ENCODE results near the gene C1QTNF5.

C1QTNF5 gene

GRCh38 chr11:119317592-119318239 lies 23.0 kb downstream of the C1QTNF5 start:
- no peak for DNase-seq (ENCODE audit: low read depth)

DNA sequence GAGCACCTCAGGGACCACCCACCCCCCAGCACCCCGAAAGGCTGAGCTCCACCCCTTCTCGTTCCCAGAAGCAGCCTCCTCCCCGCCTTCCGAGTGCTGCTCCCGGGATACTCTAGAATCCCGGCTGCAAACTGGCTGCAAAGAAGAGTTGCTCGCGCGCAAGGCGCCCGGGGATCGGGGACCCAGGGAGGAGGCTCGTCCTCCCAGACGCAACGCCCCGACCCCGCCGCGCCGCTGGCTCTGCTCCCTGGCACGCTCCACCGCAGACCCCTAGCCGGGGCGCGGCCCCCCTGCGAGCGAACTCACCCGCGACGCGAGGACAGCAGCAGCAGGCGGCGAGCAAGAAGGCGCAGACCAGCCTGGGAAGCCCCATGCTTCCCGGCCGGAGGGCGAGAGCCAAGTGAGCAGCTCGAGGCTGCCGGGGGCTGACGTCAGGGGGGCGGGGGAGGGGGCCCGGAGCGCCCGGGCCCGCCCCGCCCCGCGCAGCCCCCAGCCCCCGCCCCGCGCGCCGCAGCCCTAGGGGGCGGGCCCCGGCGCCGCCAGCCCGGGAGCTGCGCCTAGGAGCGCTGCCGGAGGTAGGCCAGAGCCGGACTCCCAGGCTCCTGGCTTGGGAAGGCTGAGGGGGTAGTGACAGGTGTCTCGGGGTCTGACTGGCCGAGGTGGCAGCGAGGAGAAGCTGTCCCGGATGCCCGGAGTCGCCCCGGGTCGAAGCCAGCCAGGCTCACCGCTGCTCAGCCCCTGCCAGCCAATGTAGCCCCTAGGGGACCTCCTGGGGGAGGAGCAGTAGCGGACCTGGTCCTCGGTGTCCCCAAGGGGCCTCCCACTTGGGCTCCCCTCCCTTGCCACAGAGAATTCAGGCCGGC lies 23.7 kb downstream of the C1QTNF5 start, which contains the start of gene MCAM:
MCAM (minus strand) TSS at position 402 of the 863 bp plus-strand sequence; CDS start at position 373, 29 bp downstream.
- DNase-seq (ENCODE audit: low read depth), result no peak

- DNase-seq (ENCODE audit: low read depth), result no peak
Observed at GRCh38 chr11:119316016-119316728, 24.5 kb downstream of the C1QTNF5 start.

GRCh38 chr11:119315131-119316015 lies 25.3 kb downstream of the C1QTNF5 start:
- DNase-seq (ENCODE audit: low read depth), result peak; percentile 38

DNA sequence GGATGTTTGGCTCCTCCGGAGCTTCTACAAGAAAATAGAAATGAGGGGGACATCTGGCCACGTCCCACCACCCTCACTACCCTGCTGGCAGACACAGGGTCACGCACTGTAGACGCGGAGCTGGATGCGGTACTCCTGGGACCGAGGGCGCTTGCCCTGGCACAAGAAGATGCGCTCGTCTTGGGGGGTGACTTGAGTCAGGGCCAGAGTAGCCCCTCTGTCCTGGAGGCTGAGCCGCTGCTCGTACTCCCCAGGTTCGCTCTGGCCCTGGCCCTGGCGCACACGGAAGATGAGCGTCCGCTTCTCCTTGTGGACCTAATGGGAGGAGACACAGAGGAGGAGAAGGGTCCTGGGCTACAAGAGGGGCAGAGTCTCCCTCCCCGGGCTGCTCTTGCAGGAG lies 26.0 kb downstream of the C1QTNF5 start:
- DNase-seq (ENCODE audit: low read depth), result no peak

DNA sequence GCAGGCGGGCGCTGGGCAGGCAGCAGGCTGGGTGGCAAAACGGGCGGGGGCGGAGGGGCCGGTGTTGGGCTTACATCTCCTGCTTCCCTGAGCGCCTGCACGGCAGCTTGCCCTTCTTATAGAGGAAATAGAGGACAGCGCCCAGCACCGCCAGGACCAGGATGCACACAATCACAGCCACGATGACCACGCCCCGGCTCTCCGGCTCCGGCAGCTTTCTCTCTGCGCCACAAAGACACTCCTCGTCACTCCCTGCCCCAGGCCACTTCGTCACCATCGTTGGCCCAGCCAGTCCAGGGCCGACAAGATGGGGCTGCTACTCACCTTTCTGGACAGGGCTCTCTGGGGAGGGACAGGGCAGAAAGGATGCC lies 30.0 kb downstream of the C1QTNF5 start:
- no peak for DNase-seq (ENCODE audit: low read depth)

GRCh38 chr11:119309953-119310681 lies 30.6 kb downstream of the C1QTNF5 start:
- DNase-seq (ENCODE audit: low read depth), result no peak

DNA sequence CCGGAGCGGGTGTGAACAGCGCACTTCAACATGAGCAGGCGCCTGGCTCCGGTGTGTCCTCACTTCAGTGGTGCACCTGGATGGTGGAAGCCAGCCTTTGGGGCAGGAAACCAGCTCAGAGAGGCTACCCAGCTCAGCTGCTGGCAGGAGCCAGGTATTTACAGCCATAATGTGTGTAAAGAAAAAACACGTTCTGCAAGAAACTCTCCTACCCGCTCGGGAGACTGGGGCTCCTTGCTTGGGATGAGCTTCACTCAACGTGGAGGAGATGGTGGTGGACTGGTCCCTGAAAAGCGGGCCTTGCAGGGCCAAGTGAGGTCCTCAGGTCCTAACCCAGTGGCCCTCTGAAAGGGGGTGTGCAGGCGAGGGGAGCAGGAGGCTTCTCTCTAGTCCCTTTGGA lies 31.3 kb downstream of the C1QTNF5 start:
- DNase-seq (ENCODE audit: low read depth), result no peak

- no peak for DNase-seq (ENCODE audit: low read depth)
Observed at GRCh38 chr11:119307974-119308373, 32.7 kb downstream of the C1QTNF5 start.

DNA sequence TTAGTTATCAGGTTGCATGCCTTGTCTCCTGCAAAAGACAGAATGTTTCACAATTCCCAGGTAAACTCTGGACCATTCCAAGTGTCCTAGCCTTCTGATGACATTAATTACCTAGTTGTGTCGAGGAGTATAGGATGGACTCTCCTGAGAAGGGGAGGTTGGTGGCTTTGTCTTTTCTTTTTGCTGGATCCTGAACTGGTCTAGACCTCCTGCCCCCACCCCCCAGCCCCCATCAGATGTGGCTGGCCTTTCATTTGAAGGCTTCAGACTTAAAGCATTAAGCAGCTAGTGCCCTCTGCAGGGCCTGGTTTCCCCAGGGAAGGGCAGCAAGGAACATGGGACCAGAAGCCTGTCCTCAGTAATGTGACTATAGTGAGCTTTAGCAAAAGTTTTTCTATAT lies 33.5 kb downstream of the C1QTNF5 start:
- DNase-seq (ENCODE audit: low read depth), result no peak

GRCh38 chr11:119306373-119306890 lies 34.3 kb downstream of the C1QTNF5 start:
- no peak for DNase-seq (ENCODE audit: low read depth)

GRCh38 chr11:119305556-119306372 lies 34.9 kb downstream of the C1QTNF5 start:
- no peak for DNase-seq (ENCODE audit: low read depth)

DNA sequence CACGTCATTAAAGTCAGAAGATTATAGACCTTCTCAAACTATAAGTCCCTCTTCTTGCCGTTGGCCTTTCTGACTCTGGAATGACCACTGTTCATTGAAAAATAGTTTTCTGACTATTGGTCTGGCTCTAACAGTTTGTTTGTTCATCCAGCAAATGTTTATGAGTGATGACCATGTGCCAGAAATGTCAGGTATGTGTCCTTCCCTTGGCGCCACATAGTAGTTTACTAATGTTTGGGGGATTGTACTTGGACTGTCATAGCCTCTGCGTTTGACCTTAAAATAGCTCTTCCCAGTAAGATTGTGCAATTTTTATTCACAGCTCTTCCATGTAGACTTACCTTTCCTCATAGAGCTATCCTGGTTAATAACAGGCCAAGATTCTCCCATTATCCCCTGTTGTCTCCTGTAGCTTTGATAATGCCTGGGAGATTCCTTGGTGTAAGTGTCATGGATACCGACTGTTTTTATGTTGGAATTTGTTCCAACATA lies 37.4 kb downstream of the C1QTNF5 start:
- DNase-seq (ENCODE audit: low read depth), result no peak

GRCh38 chr11:119300198-119300964 lies 40.3 kb downstream of the C1QTNF5 start:
- no peak for DNase-seq (ENCODE audit: low read depth)

GRCh38 chr11:119299416-119299815 lies 41.3 kb downstream of the C1QTNF5 start:
- no peak for DNase-seq (ENCODE audit: low read depth)

GRCh38 chr11:119298726-119299125 lies 42.0 kb downstream of the C1QTNF5 start:
- no peak for DNase-seq (ENCODE audit: low read depth)

DNA sequence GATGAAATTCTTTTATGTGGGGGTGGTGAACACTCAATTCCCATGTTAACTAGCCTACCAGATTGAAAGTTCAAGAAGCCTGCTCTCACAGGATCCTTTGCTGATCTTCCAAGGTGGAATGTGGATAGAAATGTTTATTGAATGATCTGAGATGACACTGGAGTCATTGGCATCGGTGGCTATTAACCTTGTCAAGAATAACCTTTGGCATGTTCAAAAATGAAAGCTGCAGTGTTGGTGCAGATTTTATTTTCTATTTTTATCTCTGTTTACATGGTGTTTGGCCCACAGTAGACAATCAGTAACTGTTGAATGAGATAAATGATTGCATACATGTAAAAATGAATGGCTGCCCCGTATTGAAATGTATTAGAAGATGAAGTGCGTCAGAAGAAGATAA lies 42.7 kb downstream of the C1QTNF5 start:
- DNase-seq (ENCODE audit: low read depth), result no peak

- no peak for DNase-seq (ENCODE audit: low read depth)
Observed at GRCh38 chr11:119295178-119295577, 45.5 kb downstream of the C1QTNF5 start.

DNA sequence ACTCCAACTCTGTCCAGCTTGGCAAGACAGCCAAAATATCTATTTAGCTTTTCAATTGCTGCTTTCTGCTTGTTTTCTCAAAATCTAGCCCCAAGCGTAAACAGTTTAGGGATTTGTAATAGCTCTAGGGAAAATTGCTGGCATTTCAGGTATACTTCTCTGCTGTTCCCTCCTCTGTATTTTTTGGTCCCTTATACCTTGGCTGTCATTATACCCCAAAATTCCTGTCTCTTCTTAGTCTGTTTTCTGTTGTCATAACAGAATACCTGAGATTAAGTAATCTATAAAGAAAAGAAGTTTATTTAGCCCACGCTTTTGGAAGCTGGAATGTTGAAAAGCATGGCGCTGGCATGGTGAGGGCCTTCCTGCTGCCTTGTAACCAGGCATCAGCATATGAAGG lies 47.2 kb downstream of the C1QTNF5 start:
- DNase-seq (ENCODE audit: low read depth), result no peak

Measured in activated T-cell treated with anti-CD3 and anti-CD28 coated beads for 1 hour (primary cell).